Activated CD4-positive, alpha-beta memory T cell treated with anti-CD3 and anti-CD28 coated beads for 36 hours (primary cell): Measurements from ENCODE around the gene TRMO. TPM values are rescaled to one million over a fixed set of nuclear protein-coding genes. Genes with fewer than 3 reads are reported as not detected.
"Not testable (repeated sequence)": the region's sequence is repeated elsewhere in the genome, so short reads cannot be mapped to it uniquely, and the experiment has no call there.

ENCODE experiments used
- CTCF ChIA-PET: fragments of 350-600 bp; sonication (Branson Sonifier 250); formaldehyde crosslinking; loops from one replicate; lab custom pipeline; 2021; ENCODE audit warnings: antibody characterized with exemption, inconsistent platforms; lab: Charles Lee
- POLR2A ChIA-PET: fragments of 350-600 bp; sonication (Branson Sonifier 250); formaldehyde crosslinking; loops from one replicate; lab custom pipeline; 2021; ENCODE audit warnings: antibody characterized with exemption; lab: Charles Lee
- DNase-seq: peaks from one replicate; pipeline ENCODE4 v3.0.0-alpha.2; 2020
- H3K27ac Mint-ChIP-seq: one replicate; pipeline ENCODE4 v1.8.0; 2021; ENCODE audit warnings: mixed read lengths
- H3K27me3 Mint-ChIP-seq: one replicate; pipeline ENCODE4 v1.8.0; 2021; ENCODE audit warnings: mixed read lengths
- H3K36me3 Mint-ChIP-seq: one replicate; pipeline ENCODE4 v1.8.0; 2021; ENCODE audit warnings: mixed read lengths
- H3K4me1 Mint-ChIP-seq: one replicate; pipeline ENCODE4 v1.8.0; 2021; ENCODE audit warnings: low read depth, mixed read lengths
- H3K4me3 Mint-ChIP-seq: one replicate; pipeline ENCODE4 v1.8.0; 2021; ENCODE audit warnings: mild to moderate bottlenecking, mixed read lengths
- H3K9me3 Mint-ChIP-seq: one replicate; pipeline ENCODE4 v1.8.0; 2021; ENCODE audit warnings: mixed read lengths
- intact Hi-C: fragments of 100-400 bp; cut with micrococcal nuclease; formaldehyde crosslinking; loops from one replicate; pipeline ENCODE4 v1.15.1; 2023
- total RNA-seq, 2 experiments: library from RNA; stranded (reverse); gene quantifications; one replicate each; pipeline ENCODE4 v1.2.3, GENCODE V29; 2021

Gene TRMO
- total RNA-seq, 2 experiments from 2014 or later: 13.3 to 13.4 TPM

DNA sequence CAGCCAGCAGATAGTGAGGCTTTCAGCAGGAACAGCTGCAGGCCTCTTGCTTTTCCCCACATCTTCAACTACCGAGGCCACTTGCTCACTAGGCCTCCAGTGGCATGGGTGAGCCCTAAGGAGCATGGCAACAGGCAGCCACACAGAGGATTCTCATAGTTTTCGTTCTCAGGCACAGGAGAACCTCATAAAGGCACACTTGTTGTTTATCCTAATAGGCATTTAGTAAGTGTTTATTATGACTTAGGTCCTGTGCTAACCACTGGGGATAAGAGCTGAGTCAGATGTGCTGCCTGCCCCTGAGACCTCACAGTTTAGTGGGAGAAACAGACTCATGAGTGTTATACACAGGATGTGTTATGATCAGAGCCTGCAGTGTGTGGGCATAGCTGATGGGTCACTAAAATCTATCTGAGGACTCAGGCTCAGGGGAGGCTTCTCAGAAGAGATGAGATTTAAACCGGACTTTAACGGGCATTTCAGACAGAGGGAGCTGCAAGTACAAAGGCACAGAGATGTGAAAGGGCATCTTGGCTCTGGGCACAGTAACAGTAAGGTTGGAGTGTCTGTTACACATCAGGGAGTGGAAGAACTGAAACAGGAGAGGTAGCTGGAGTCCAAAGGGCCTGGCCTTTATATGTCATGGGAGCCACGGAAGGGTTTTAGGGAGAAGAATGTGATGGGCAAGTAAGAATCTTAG lies 36.7 kb upstream of the TRMO start:
- H3K4me1 Mint-ChIP-seq: peaks cover 4% of the 10 kb centered on the region
- ChIA-PET CTCF (interaction anchor here (0.7 to 8.3 kb wide), 4 partner anchors 24 to 69 kb away, joined by 3 to 92 read pairs (median 3); partner anchors contain the start of genes ANP32B and TRMO), POLR2A (interaction anchor here (2.2 kb wide), 1 partner anchor 23 kb away, joined by 7 read pairs; the partner anchor contains the start of gene ANP32B)
- no peaks in the 10 kb centered on the region for H3K9me3 Mint-ChIP-seq
- no peak overlapping the region for H3K27ac Mint-ChIP-seq
- DNase-seq: peak; percentile 20
- no peaks in the 10 kb centered on the region for H3K36me3 Mint-ChIP-seq
- intact Hi-C loops: no loop called here
- no peak overlapping the region for H3K4me3 Mint-ChIP-seq
- no peaks in the 10 kb centered on the region for H3K27me3 Mint-ChIP-seq

DNA sequence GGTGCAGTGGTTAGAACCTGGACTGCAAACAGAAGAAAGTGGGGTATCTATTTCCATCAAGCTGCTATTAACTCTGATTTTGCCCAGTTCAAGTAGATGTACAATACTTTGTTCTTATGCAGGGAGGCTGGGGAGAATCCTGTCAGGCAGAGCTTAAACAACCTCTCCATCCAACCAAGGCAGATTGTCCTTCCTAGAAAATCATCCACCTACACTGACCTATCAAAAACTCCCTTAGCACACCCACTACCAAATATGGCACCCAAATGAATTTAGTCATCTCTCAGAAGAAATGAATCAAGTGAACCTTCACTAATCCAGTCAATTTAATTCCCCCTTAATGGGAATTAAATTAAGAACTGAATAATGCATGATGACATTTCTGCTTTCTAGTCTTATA lies 34.0 kb upstream of the TRMO start:
- no peaks in the 10 kb centered on the region for H3K27me3 Mint-ChIP-seq
- no peaks in the 10 kb centered on the region for H3K9me3 Mint-ChIP-seq
- peaks cover 4% of the 10 kb centered on the region for H3K4me1 Mint-ChIP-seq
- ChIA-PET CTCF (interaction anchor here (0.9 to 8.3 kb wide), 5 partner anchors 23 to 79 kb away, joined by 3 to 92 read pairs (median 3); partner anchors contain the start of gene TRMO), POLR2A (no interaction called here)
- H3K4me3 Mint-ChIP-seq: no peak overlapping the region
- intact Hi-C loops: no loop called here
- no peak overlapping the region for H3K27ac Mint-ChIP-seq
- no peak for DNase-seq
- H3K36me3 Mint-ChIP-seq: peaks cover 1% of the 10 kb centered on the region

- H3K27me3 Mint-ChIP-seq: no peaks in the 10 kb centered on the region
- ChIA-PET POLR2A (no interaction called here), CTCF (interaction anchor here (0.8 to 8.3 kb wide), 9 partner anchors 10 to 249 kb away, joined by 3 to 92 read pairs (median 4); partner anchors contain the start of gene TRMO)
- H3K4me1 Mint-ChIP-seq: peaks cover 4% of the 10 kb centered on the region
- H3K27ac Mint-ChIP-seq: no peak overlapping the region
- DNase-seq: peak; percentile 66
- H3K36me3 Mint-ChIP-seq: peaks cover 2% of the 10 kb centered on the region
- H3K9me3 Mint-ChIP-seq: no peaks in the 10 kb centered on the region
- no peak overlapping the region for H3K4me3 Mint-ChIP-seq
- intact Hi-C loops: loop anchor here (1.0 to 2.0 kb wide), 3 partner anchors 31 to 244 kb away; no protein-coding TSS in a partner anchor
Measured at GRCh38 chr9:97954550-97954989, 32.3 kb upstream of the TRMO start.

DNA sequence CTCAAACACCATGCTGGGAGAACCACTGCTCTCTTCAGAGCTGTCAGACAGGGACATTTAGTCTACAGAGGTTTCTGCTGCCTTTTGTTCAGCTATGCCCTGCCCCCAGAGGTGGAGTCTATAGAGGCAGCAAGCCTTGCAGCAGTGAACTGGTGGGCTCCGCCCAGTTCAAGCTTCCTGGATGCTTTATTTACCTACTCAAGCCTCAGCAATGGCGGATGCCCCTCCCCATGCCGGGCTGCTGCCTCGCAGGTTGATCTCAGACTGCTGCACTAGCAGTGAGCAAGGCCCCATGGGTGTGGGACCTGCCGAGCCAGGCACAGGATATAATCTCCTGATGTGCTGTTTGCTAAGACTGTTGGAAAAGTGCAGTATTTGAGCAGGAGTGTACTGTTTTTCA lies 28.6 kb upstream of the TRMO start:
- H3K36me3 Mint-ChIP-seq, H3K27me3 Mint-ChIP-seq, H3K27ac Mint-ChIP-seq, intact Hi-C loops, H3K4me1 Mint-ChIP-seq, H3K4me3 Mint-ChIP-seq, CTCF ChIA-PET, H3K9me3 Mint-ChIP-seq: not testable (repeated sequence)
- DNase-seq: peak; percentile 38
- POLR2A ChIA-PET: interaction anchor here (1.8 kb wide), 1 partner anchor 32 kb away, joined by 4 read pairs; the partner anchor contains the start of gene ANP32B

DNA sequence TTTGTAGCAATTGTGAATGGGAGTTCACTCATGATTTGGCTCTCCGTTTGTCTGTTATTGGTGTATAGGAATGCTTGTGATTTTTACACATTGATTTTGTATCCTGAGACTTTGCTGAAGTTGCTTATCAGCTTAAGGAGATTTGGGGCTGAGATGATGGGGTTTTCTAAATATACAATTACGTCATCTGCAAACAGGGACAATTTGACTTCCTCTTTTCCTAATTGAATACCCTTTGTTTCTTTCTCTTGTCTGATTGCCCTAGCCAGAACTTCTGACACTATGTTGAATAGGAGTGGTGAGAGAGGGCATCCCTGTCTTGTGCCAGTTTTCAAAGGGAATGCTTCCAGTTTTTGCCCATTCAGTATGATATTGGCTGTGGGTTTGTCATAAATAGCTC lies 24.8 kb upstream of the TRMO start:
- DNase-seq, H3K27ac Mint-ChIP-seq, CTCF ChIA-PET, POLR2A ChIA-PET, H3K36me3 Mint-ChIP-seq, intact Hi-C loops, H3K9me3 Mint-ChIP-seq, H3K27me3 Mint-ChIP-seq, H3K4me1 Mint-ChIP-seq, H3K4me3 Mint-ChIP-seq: not testable (repeated sequence)

DNA sequence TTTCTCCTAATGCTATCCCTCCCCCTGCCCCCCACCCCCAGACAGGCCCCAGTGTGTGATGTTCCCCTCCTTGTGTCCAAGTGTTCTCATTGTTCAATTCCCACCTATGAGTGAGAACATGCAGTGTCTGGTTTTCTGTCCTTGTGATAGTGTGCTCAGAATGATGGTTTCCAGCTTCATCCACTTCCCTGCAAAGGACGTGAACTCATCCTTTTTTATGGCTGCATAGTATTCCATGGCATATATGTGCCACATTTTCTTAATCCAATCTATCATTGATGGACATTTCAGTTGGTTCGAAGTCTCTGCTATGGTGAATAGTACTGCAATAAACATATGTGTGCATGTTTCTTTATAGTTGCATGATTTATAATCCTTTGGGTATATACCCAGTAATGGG lies 23.2 kb upstream of the TRMO start:
- H3K27me3 Mint-ChIP-seq, H3K27ac Mint-ChIP-seq, H3K4me3 Mint-ChIP-seq, H3K9me3 Mint-ChIP-seq, H3K36me3 Mint-ChIP-seq, POLR2A ChIA-PET, H3K4me1 Mint-ChIP-seq, intact Hi-C loops, DNase-seq: not testable (repeated sequence)
- CTCF ChIA-PET: interaction anchor here (1.6 kb wide), 1 partner anchor 22 kb away, joined by 5 read pairs; no protein-coding TSS in a partner anchor

- DNase-seq: no peak
- CTCF ChIA-PET: interaction anchor here (1.6 to 2.5 kb wide), 2 partner anchors 10 to 21 kb away, joined by 5 to 10 read pairs; no protein-coding TSS in a partner anchor
- Mint-ChIP-seq H3K27me3 (no peaks in the 10 kb centered on the region), H3K4me1 (no peaks in the 10 kb centered on the region), H3K9me3 (no peaks in the 10 kb centered on the region), H3K4me3 (no peak overlapping the region), H3K27ac (no peak overlapping the region), H3K36me3 (no peaks in the 10 kb centered on the region)
- POLR2A ChIA-PET: interaction anchor here (0.5 kb wide), 1 partner anchor 1731 kb away, joined by 3 read pairs; no protein-coding TSS in a partner anchor
- intact Hi-C loops: no loop called here
Measured at GRCh38 chr9:97944612-97945011, 22.3 kb upstream of the TRMO start.

- Mint-ChIP-seq H3K27ac (no peak overlapping the region), H3K4me3 (no peak overlapping the region), H3K4me1 (peaks cover 6% of the 10 kb centered on the region), H3K36me3 (no peaks in the 10 kb centered on the region), H3K27me3 (no peaks in the 10 kb centered on the region), H3K9me3 (no peaks in the 10 kb centered on the region)
- DNase-seq: no peak
- ChIA-PET POLR2A (no interaction called here), CTCF (interaction anchor here (0.8 to 2.5 kb wide), 2 partner anchors 11 to 53 kb away, joined by 3 to 10 read pairs; no protein-coding TSS in a partner anchor)
- intact Hi-C loops: no loop called here
Measured at GRCh38 chr9:97943308-97943855, 21.1 kb upstream of the TRMO start.

DNA sequence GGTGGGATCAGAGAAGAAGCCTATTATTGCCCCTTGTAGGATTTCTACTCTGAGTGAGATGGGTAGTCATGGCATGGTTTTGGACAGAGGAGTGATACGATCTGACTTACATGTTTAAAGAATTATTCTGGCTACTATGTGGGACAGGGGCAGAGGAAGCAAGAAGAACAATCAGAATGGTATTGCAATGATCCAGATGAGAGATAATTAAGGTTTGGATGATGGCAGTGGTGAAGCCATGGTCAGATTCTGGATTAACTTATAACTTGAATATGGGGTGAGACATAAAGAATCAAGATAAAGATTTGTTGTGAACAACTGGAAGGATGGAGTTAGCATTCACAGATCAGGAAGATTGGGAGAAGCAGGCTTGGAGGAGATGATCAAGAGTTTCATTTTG lies 19.0 kb upstream of the TRMO start:
- no peak overlapping the region for H3K27ac Mint-ChIP-seq
- ChIA-PET CTCF (interaction anchor here (1.3 kb wide), 1 partner anchor 17 kb away, joined by 4 read pairs; no protein-coding TSS in a partner anchor), POLR2A (no interaction called here)
- no peaks in the 10 kb centered on the region for H3K9me3 Mint-ChIP-seq
- H3K4me1 Mint-ChIP-seq: peaks cover 15% of the 10 kb centered on the region
- no peaks in the 10 kb centered on the region for H3K27me3 Mint-ChIP-seq
- no peak for DNase-seq
- intact Hi-C loops: no loop called here
- H3K36me3 Mint-ChIP-seq: no peaks in the 10 kb centered on the region
- no peak overlapping the region for H3K4me3 Mint-ChIP-seq

DNA sequence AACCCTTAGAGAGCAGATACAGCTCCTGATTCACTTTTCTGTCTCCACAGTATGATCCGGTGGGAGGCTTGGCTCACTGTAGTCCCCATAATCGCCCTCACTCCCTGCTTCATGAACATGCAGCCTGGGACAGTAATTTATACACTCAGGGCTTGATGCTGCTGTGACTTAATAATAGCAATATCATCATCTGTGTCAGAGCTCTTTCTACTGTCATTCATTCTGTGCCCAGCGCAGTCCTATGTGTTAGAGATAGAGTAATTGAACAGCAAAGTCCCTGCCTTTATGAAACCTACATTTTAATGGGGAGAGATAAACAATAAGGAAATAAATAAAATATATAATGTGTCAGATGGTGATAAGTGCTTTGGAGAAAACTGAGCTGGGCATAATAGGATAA lies 18.4 kb upstream of the TRMO start:
- intact Hi-C loops: no loop called here
- Mint-ChIP-seq H3K36me3 (no peaks in the 10 kb centered on the region), H3K27ac (no peak overlapping the region), H3K4me1 (peaks cover 16% of the 10 kb centered on the region), H3K9me3 (no peaks in the 10 kb centered on the region), H3K27me3 (no peaks in the 10 kb centered on the region), H3K4me3 (no peak overlapping the region)
- CTCF ChIA-PET: interaction anchor here (1.3 kb wide), 1 partner anchor 16 kb away, joined by 4 read pairs; no protein-coding TSS in a partner anchor
- no peak for DNase-seq
- POLR2A ChIA-PET: interaction anchor here (0.6 kb wide), 1 partner anchor 314 kb away, joined by 3 read pairs; the partner anchor contains the start of gene TBC1D2

GRCh38 chr9:97940233-97940632 lies 17.9 kb upstream of the TRMO start:
- Mint-ChIP-seq H3K27ac (no peak overlapping the region), H3K4me1 (peaks cover 20% of the 10 kb centered on the region), H3K9me3 (no peaks in the 10 kb centered on the region), H3K27me3 (no peaks in the 10 kb centered on the region), H3K36me3 (no peaks in the 10 kb centered on the region), H3K4me3 (no peak overlapping the region)
- CTCF ChIA-PET: interaction anchor here (1.3 kb wide), 1 partner anchor 16 kb away, joined by 4 read pairs; no protein-coding TSS in a partner anchor
- POLR2A ChIA-PET: interaction anchor here (0.6 kb wide), 1 partner anchor 315 kb away, joined by 3 read pairs; the partner anchor contains the start of gene TBC1D2
- no peak for DNase-seq
- intact Hi-C loops: no loop called here
